ENCODE data around the gene ANKS3.
A peak's percentile ranks its signal among the peaks of the same experiment; 100 is the strongest.

ANKS3 gene

GRCh38 chr16:4734063-4734729 is at the start of gene ANKS3, which contains the start of gene DNAAF8:
Gene ANKS3, minus strand, starts transcription at chr16:4734271. Its CDS starts 4,122 bp downstream, at chr16:4730149.
Gene DNAAF8, plus strand, starts transcription at chr16:4734537. Its CDS starts 1,978 bp downstream, at chr16:4736515.
- DNase-seq = peak; percentile 68

GRCh38 chr16:4783251-4783950 is 49.3 kb upstream of the ANKS3 start:
- no peak for DNase-seq

GRCh38 chr16:4780235-4780634 is 46.2 kb upstream of the ANKS3 start:
- no peak for DNase-seq

GRCh38 chr16:4778050-4778392 is 44.0 kb upstream of the ANKS3 start:
- no peak for DNase-seq

GRCh38 chr16:4777339-4778049 is 43.4 kb upstream of the ANKS3 start:
- no peak for DNase-seq

GRCh38 chr16:4776141-4776705 is 42.2 kb upstream of the ANKS3 start:
- DNase-seq = no peak

GRCh38 chr16:4775005-4775404 is 40.9 kb upstream of the ANKS3 start:
- no peak for DNase-seq

GRCh38 chr16:4772351-4772750 is 38.3 kb upstream of the ANKS3 start:
- no peak for DNase-seq

- DNase-seq = no peak
Observed at GRCh38 chr16:4771646-4772045, 37.6 kb upstream of the ANKS3 start.

- no peak for DNase-seq
Observed at GRCh38 chr16:4769306-4769638, 35.2 kb upstream of the ANKS3 start.

- peak; percentile 75 for DNase-seq
Observed at GRCh38 chr16:4768549-4769305, 34.7 kb upstream of the ANKS3 start.

GRCh38 chr16:4767872-4768548 is 33.9 kb upstream of the ANKS3 start:
- DNase-seq = no peak

- peak; percentile 66 for DNase-seq
Observed at GRCh38 chr16:4766875-4767628, 33.0 kb upstream of the ANKS3 start, which contains the start of gene ZNF500. Gene ZNF500, minus strand, starts transcription at chr16:4767162. Its CDS starts 1,184 bp downstream, at chr16:4765978.

GRCh38 chr16:4765511-4766474 is 31.7 kb upstream of the ANKS3 start:
- DNase-seq = no peak

GRCh38 chr16:4763791-4764190 is 29.7 kb upstream of the ANKS3 start:
- DNase-seq = no peak

- DNase-seq = no peak
Observed at GRCh38 chr16:4762205-4762604, 28.1 kb upstream of the ANKS3 start.

- no peak for DNase-seq
Observed at GRCh38 chr16:4760221-4760910, 26.3 kb upstream of the ANKS3 start.

GRCh38 chr16:4755687-4756086 is 21.6 kb upstream of the ANKS3 start:
- DNase-seq = no peak

- no peak for DNase-seq
Observed at GRCh38 chr16:4754865-4755264, 20.8 kb upstream of the ANKS3 start.

- DNase-seq = no peak
Observed at GRCh38 chr16:4753227-4753626, 19.2 kb upstream of the ANKS3 start.

All from NCI-H748 treated with DMSO at 0.1 percent for 48 hours (cell line).